Adrenal gland (tissue), 5 donors: ENCODE measurements around the gene ERICH6B.

Source experiments
- POLR2A ChIP-seq, 2 donors: fragments of 450-650 bp; IDR thresholded peaks; one replicate each; pipeline ENCODE4 v1.6.1; 2017; ENCODE audit warnings: antibody characterized with exemption in 2 of 2, mild to moderate bottlenecking in 2 of 2, moderate library complexity in 1 of 2
- TF ChIP-seq, protein P1 (sequence below), 6 experiments: fragments of 450-650 bp in 4 of 6; fragments of 200-600 bp in 2 of 6; sonication (generic) in 1 of 6; IDR thresholded peaks; 1 replicate in 5 of 6; 2 replicates in 1 of 6; pipeline versions ENCODE4 v1.5.1 to v1.8.0; 2016 to 2021; ENCODE audit warnings: antibody characterized with exemption in 6 of 6, mild to moderate bottlenecking in 2 of 6, moderate library complexity in 1 of 6
- donor health status: DM: no; HTN: no; CAD: no.

GRCh38 chr13:45500492-45501174 is 114.9 kb downstream of the ERICH6B start:
- TF ChIP-seq, protein P1, sequence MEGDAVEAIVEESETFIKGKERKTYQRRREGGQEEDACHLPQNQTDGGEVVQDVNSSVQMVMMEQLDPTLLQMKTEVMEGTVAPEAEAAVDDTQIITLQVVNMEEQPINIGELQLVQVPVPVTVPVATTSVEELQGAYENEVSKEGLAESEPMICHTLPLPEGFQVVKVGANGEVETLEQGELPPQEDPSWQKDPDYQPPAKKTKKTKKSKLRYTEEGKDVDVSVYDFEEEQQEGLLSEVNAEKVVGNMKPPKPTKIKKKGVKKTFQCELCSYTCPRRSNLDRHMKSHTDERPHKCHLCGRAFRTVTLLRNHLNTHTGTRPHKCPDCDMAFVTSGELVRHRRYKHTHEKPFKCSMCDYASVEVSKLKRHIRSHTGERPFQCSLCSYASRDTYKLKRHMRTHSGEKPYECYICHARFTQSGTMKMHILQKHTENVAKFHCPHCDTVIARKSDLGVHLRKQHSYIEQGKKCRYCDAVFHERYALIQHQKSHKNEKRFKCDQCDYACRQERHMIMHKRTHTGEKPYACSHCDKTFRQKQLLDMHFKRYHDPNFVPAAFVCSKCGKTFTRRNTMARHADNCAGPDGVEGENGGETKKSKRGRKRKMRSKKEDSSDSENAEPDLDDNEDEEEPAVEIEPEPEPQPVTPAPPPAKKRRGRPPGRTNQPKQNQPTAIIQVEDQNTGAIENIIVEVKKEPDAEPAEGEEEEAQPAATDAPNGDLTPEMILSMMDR (IDR thresholded peaks at IDR 0.05) = no peak
- no peak for TF ChIP-seq POLR2A (IDR thresholded peaks at IDR 0.05)
